ENCODE data around the gene RAD18.

RAD18 gene

DNA sequence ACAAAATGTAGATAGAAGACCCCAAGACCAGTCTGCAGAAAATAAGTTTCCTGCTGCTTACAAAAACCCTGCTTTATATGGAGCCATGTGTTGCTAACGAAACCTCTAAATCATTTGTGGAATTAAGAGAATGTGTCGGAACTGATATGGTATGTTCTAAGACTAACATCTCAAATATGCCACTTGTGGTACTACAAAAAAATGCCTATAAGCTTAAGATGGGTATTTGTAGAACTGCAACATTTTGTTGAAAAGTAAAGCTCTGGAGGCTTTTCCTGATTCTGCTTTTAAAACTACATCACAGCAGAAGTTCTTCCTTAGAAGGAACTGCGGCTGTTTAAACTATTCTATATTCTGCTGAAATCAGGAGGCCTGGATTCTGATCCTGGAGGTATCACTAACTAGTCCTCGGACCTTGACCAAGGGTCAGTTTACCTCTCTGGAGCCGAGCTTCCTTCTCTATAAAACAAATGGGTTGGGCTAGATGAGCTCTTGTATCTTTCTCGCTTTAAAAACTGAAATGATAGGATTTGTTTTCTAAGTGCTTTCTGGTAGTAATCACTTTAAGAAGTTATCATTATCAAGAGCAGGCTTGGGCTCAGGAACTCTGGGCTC is 74.9 kb downstream of the RAD18 start:
- no peak overlapping the region for H3K4me2 ChIP-seq (ENCODE audit: low read depth, low read length)
- no peak overlapping the region for H2AFZ ChIP-seq (ENCODE audit: low read length)
- H3K9me2 ChIP-seq (replicated peaks; ENCODE audit: insufficient read depth, low read length): no peaks in the 10 kb centered on the region
- H3K27me3 ChIP-seq (replicated peaks; ENCODE audit: insufficient read depth, low read length): no peaks in the 10 kb centered on the region
- no peaks in the 10 kb centered on the region for H3K4me1 ChIP-seq (ENCODE audit: low read length)
- H3K4me3 ChIP-seq (ENCODE audit: low read length): no peak overlapping the region
- no peak for DNase-seq
- H3K9me3 ChIP-seq (replicated peaks; ENCODE audit: insufficient read depth, low read length): no peaks in the 10 kb centered on the region
- H3K36me3 ChIP-seq (replicated peaks; ENCODE audit: insufficient read depth, low read length): no peaks in the 10 kb centered on the region
- H4K20me1 ChIP-seq (ENCODE audit: insufficient read depth, low read length): no peaks in the 10 kb centered on the region
- H3F3A ChIP-seq (ENCODE audit: insufficient read depth, low read length): no peaks in the 10 kb centered on the region
- H3K27ac ChIP-seq (ENCODE audit: low read length): no peak overlapping the region
- no peaks in the 10 kb centered on the region for H3K79me2 ChIP-seq (ENCODE audit: low read length)
- TF ChIP-seq EZH2phosphoT487 (IDR thresholded peaks at IDR 0.05; ENCODE audit: low read length) (no peak), EZH2 (optimal IDR thresholded peaks at IDR 0.05; ENCODE audit: low read depth, low read length) (no peak)
- TF ChIP-seq, protein P1, sequence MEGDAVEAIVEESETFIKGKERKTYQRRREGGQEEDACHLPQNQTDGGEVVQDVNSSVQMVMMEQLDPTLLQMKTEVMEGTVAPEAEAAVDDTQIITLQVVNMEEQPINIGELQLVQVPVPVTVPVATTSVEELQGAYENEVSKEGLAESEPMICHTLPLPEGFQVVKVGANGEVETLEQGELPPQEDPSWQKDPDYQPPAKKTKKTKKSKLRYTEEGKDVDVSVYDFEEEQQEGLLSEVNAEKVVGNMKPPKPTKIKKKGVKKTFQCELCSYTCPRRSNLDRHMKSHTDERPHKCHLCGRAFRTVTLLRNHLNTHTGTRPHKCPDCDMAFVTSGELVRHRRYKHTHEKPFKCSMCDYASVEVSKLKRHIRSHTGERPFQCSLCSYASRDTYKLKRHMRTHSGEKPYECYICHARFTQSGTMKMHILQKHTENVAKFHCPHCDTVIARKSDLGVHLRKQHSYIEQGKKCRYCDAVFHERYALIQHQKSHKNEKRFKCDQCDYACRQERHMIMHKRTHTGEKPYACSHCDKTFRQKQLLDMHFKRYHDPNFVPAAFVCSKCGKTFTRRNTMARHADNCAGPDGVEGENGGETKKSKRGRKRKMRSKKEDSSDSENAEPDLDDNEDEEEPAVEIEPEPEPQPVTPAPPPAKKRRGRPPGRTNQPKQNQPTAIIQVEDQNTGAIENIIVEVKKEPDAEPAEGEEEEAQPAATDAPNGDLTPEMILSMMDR (IDR thresholded peaks at IDR 0.05; ENCODE audit: low read length): no peak
- H3K9ac ChIP-seq (ENCODE audit: low read length): no peak overlapping the region

DNA sequence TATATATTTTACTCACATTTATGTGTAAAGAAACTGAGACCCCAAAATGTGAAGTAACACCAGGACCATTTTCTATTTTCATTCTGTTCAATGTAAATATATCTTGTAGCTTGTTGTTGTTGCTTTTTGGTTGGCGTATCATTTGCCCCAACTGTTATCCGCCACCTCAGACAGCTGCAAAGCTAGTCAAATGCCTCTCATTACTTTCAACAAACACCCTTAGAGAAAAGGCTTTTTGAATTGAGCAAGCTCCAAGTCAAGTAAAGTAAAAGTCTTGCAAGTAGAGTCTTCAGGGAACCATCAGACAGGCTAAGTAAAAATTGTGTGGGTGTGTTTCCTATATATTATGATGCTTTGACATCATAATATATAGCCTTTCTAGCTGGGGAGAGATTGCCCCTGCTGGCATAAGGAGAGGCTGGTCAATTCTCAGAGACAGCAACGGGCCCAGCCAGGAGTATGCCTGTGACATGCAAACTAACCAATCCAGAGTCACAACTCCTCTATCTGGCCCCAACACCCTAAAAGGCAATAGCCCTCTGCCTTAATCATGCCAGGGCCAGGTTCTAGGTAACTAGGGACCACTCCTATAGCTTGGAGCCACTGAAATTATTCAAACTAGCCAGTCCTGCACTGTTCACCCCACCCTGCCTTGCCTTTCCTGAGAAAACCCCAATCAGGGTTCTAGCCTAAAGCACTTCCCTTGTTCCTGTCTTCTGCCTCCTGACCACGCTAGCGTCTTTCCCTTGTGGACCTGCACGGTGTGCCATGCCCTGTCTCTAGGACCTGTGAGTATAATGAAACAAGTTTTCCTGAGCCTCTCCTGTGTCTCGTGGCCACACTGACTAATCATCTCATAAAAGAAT is 75.6 kb downstream of the RAD18 start:
- H3K79me2 ChIP-seq (ENCODE audit: low read length): no peaks in the 10 kb centered on the region
- H3K9ac ChIP-seq (ENCODE audit: low read length): no peak overlapping the region
- no peaks in the 10 kb centered on the region for H3K9me2 ChIP-seq (replicated peaks; ENCODE audit: insufficient read depth, low read length)
- H3F3A ChIP-seq (ENCODE audit: insufficient read depth, low read length): no peaks in the 10 kb centered on the region
- no peak overlapping the region for H2AFZ ChIP-seq (ENCODE audit: low read length)
- H3K4me3 ChIP-seq (ENCODE audit: low read length): no peak overlapping the region
- DNase-seq: no peak
- H3K4me2 ChIP-seq (ENCODE audit: low read depth, low read length): no peak overlapping the region
- no peaks in the 10 kb centered on the region for H3K27me3 ChIP-seq (replicated peaks; ENCODE audit: insufficient read depth, low read length)
- H3K27ac ChIP-seq (ENCODE audit: low read length): no peak overlapping the region
- no peaks in the 10 kb centered on the region for H4K20me1 ChIP-seq (ENCODE audit: insufficient read depth, low read length)
- no peaks in the 10 kb centered on the region for H3K9me3 ChIP-seq (replicated peaks; ENCODE audit: insufficient read depth, low read length)
- H3K4me1 ChIP-seq (ENCODE audit: low read length): no peaks in the 10 kb centered on the region
- TF ChIP-seq, protein P1 (IDR thresholded peaks at IDR 0.05; ENCODE audit: low read length): no peak
- TF ChIP-seq EZH2phosphoT487 (IDR thresholded peaks at IDR 0.05; ENCODE audit: low read length): no peak
- no peak for TF ChIP-seq EZH2 (optimal IDR thresholded peaks at IDR 0.05; ENCODE audit: low read depth, low read length)
- H3K36me3 ChIP-seq (replicated peaks; ENCODE audit: insufficient read depth, low read length): no peaks in the 10 kb centered on the region

DNA sequence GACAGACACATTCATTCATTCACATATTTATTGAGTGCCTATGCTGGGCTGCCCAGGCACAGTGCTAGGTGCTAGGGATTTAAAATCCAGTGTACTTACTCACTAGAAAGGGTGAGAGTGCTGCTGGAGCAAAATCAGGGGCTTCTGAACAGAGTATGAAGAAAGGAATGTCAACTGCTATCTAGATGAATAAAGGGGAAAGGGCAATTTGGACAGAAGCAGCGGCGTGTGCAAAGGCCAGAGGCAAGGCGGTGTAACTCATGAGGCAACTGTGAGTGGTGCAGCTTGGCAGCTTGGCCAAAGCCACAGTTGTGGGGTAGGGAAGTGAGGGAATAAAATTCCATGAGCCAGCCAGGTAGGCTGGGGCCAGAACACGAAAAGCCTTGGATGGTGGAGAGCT is 76.7 kb downstream of the RAD18 start:
- Histone ChIP-seq H3K4me3 (ENCODE audit: low read length) (no peak overlapping the region), H3K9me3 (replicated peaks; ENCODE audit: insufficient read depth, low read length) (no peaks in the 10 kb centered on the region), H3F3A (ENCODE audit: insufficient read depth, low read length) (no peaks in the 10 kb centered on the region), H3K36me3 (replicated peaks; ENCODE audit: insufficient read depth, low read length) (no peaks in the 10 kb centered on the region), H3K4me1 (ENCODE audit: low read length) (no peaks in the 10 kb centered on the region), H3K9me2 (replicated peaks; ENCODE audit: insufficient read depth, low read length) (no peaks in the 10 kb centered on the region), H3K79me2 (ENCODE audit: low read length) (no peaks in the 10 kb centered on the region), H3K4me2 (ENCODE audit: low read depth, low read length) (no peak overlapping the region), H3K27me3 (replicated peaks; ENCODE audit: insufficient read depth, low read length) (no peaks in the 10 kb centered on the region), H4K20me1 (ENCODE audit: insufficient read depth, low read length) (no peaks in the 10 kb centered on the region), H2AFZ (ENCODE audit: low read length) (no peak overlapping the region), H3K27ac (ENCODE audit: low read length) (no peak overlapping the region), H3K9ac (ENCODE audit: low read length) (no peak overlapping the region)
- no peak for DNase-seq
- TF ChIP-seq, protein P1 (IDR thresholded peaks at IDR 0.05; ENCODE audit: low read length): no peak
- no peak for TF ChIP-seq EZH2 (optimal IDR thresholded peaks at IDR 0.05; ENCODE audit: low read depth, low read length)
- no peak for TF ChIP-seq EZH2phosphoT487 (IDR thresholded peaks at IDR 0.05; ENCODE audit: low read length)
